Cardiac fibroblast (primary cell): ENCODE results near the gene UBTD1.

Source experiments
- DNase-seq, 2 donors: peaks; one replicate each; pipeline versions ENCODE4 v3.0.0 to v3.0.0-alpha.2; 2010; ENCODE audit warnings: low read depth in 2 of 2
- H3K4me3 ChIP-seq, 2 donors: replicated peaks in 1 of 2; 1 replicate in 1 of 2; 2 replicates in 1 of 2; pipeline ENCODE4 v1.5.1; 2011; ENCODE audit warnings: low read depth in 2 of 2, low read length in 2 of 2, mild to moderate bottlenecking in 2 of 2, moderate library complexity in 1 of 2
- CTCF ChIP-seq: IDR thresholded peaks from one replicate; pipeline ENCODE4 v1.5.1; 2011; ENCODE audit warnings: low read depth, mild to moderate bottlenecking, low read length, inconsistent platforms

The UBTD1 gene

DNA sequence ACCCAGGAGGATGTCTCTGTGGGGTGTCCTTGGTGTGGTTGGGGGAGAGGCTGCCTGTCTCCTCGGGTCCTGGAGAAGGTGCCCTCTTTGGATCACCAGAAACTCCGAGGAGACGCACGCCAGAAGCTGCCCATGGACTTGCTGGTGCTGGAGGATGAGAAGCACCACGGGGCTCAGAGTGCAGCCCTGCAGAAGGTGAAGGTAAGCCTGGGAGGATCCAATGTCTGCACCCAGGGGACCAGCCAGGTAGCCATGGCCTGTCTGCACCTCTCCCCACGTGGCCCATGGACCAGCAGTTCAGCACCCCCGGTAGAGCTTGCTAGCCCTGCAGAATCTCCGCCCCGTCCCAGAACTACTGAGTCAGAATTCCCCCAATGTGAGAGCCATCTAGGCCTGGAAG lies 79.0 kb downstream of the UBTD1 start:
- no peak overlapping the region for H3K4me3 ChIP-seq
- no peak for DNase-seq
- no peak for TF ChIP-seq CTCF

GRCh38 chr10:97578171-97578844 lies 79.6 kb downstream of the UBTD1 start:
- H3K4me3 ChIP-seq, result peak overlapping the region in 1 of 2 donors; percentile 46
- DNase-seq, result no peak
- TF ChIP-seq CTCF, result no peak

- no peak overlapping the region for H3K4me3 ChIP-seq
- TF ChIP-seq CTCF, result no peak
- no peak for DNase-seq
Observed at GRCh38 chr10:97580421-97581367, 82.0 kb downstream of the UBTD1 start.

GRCh38 chr10:97582169-97582568 lies 83.4 kb downstream of the UBTD1 start:
- no peak for TF ChIP-seq CTCF
- DNase-seq, result no peak
- no peak overlapping the region for H3K4me3 ChIP-seq

DNA sequence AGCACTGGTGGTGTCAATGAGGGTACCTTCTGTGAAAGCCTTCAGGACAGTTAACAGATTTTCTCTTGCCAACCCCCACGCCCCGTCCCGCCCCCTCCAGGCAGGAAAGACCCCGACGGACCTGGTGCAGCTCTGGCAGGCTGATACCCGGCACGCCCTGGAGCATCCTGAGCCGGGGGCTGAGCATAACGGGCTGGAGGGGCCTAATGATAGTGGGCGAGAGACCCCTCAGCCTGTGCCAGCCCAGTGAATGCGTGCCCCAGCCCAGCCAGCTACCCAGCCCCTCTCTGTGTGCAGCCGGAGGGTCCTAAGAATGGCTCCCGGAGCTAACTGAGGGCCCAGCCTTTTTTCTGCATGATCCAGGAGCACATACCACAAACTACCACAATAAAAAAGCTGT lies 84.8 kb downstream of the UBTD1 start:
- no peak for DNase-seq
- no peak for TF ChIP-seq CTCF
- no peak overlapping the region for H3K4me3 ChIP-seq

- DNase-seq, result peak; percentile 37 to 72
- H3K4me3 ChIP-seq, result no peak within 1 kb of the TSS
- TF ChIP-seq CTCF, result no peak
Observed at GRCh38 chr10:97584060-97584797, 85.5 kb downstream of the UBTD1 start, which contains the start of gene HOGA1. Gene HOGA1 (plus strand): TSS chr10:97584389. CDS start chr10:97584704, 315 bp downstream.
